ENCODE data around the gene HS3ST2. TPM values are rescaled to one million over a fixed set of nuclear protein-coding genes. Genes with fewer than 3 reads are reported as not detected.

Gene HS3ST2
- total RNA-seq, 1 experiment from 2014 or later: not detected

- ChIA-PET POLR2A (no interaction called here), CTCF (no interaction called here)
- Mint-ChIP-seq H3K36me3 (ENCODE audit: insufficient read depth, unreplicated experiment) (no peaks in the 10 kb centered on the region), H3K9me3 (ENCODE audit: unreplicated experiment) (peaks cover 16% of the 10 kb centered on the region), H3K27ac (ENCODE audit: unreplicated experiment) (no peak overlapping the region), H3K4me1 (ENCODE audit: low read depth, unreplicated experiment) (no peaks in the 10 kb centered on the region), H3K4me3 (ENCODE audit: unreplicated experiment) (no peak overlapping the region), H3K27me3 (ENCODE audit: insufficient read depth, unreplicated experiment) (peaks cover 9% of the 10 kb centered on the region)
- H3K4me3 ChIP-seq (ENCODE audit: low read depth, low read length): no peak overlapping the region
- no peaks in the 10 kb centered on the region for H3K9me3 ChIP-seq
- H3K4me1 ChIP-seq: no peaks in the 10 kb centered on the region
- DNase-seq: no peak
- BruUV-seq (replicated peaks): no TSS peak
- H3K27me3 ChIP-seq (replicated peaks; ENCODE audit: control insufficient read depth, insufficient read depth, low read length): no peaks in the 10 kb centered on the region
- intact Hi-C loops (cut with micrococcal nuclease; ENCODE audit: unreplicated experiment): no loop called here
- TF ChIP-seq, protein P1, sequence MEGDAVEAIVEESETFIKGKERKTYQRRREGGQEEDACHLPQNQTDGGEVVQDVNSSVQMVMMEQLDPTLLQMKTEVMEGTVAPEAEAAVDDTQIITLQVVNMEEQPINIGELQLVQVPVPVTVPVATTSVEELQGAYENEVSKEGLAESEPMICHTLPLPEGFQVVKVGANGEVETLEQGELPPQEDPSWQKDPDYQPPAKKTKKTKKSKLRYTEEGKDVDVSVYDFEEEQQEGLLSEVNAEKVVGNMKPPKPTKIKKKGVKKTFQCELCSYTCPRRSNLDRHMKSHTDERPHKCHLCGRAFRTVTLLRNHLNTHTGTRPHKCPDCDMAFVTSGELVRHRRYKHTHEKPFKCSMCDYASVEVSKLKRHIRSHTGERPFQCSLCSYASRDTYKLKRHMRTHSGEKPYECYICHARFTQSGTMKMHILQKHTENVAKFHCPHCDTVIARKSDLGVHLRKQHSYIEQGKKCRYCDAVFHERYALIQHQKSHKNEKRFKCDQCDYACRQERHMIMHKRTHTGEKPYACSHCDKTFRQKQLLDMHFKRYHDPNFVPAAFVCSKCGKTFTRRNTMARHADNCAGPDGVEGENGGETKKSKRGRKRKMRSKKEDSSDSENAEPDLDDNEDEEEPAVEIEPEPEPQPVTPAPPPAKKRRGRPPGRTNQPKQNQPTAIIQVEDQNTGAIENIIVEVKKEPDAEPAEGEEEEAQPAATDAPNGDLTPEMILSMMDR (IDR thresholded peaks at IDR 0.05; ENCODE audit: insufficient read depth in 1 of 2, low read depth in 1 of 2, low read length in 1 of 2, severe bottlenecking in 1 of 2, unreplicated experiment in 1 of 2): no peak
- no peaks in the 10 kb centered on the region for H3K36me3 ChIP-seq (ENCODE audit: control insufficient read depth, insufficient read depth, low read length)
These were observed 128.8 kb downstream of the HS3ST2 start for GRCh38 chr16:22942811-22943210.

DNA sequence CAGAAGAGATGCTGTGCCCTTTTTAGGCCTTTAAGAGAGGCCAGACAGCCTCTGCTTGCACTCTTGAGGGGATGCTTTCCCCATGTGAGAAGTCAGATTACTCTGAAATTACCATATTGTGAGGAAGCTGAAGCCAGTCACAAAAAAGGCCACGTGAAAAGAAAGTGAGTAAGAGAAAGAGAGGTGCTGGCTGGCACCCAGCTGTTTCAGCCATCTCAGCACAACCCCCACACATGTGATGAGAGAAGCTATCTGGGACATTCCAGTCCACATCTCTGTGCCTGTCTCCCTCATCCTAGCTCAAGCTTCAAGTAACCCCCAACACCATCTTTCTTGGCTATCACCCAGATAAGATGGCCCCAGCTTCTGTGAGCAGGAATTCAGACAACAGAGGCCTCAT, 131.4 kb downstream of the HS3ST2 start:
- POLR2A ChIA-PET: no interaction called here
- intact Hi-C loops (cut with micrococcal nuclease; ENCODE audit: unreplicated experiment): no loop called here

GRCh38 chr16:22946433-22946832, 132.5 kb downstream of the HS3ST2 start:
- POLR2A ChIA-PET: no interaction called here
- H3K27ac Mint-ChIP-seq (ENCODE audit: unreplicated experiment): no peak overlapping the region
- CTCF ChIA-PET: no interaction called here
- DNase-seq: no peak
- Histone ChIP-seq H3K9me3 (no peaks in the 10 kb centered on the region), H3K36me3 (ENCODE audit: control insufficient read depth, insufficient read depth, low read length) (no peaks in the 10 kb centered on the region), H3K27me3 (replicated peaks; ENCODE audit: control insufficient read depth, insufficient read depth, low read length) (no peaks in the 10 kb centered on the region), H3K4me1 (no peaks in the 10 kb centered on the region), H3K4me3 (ENCODE audit: low read depth, low read length) (no peak overlapping the region)
- no TSS peak for BruUV-seq (replicated peaks)
- intact Hi-C loops (cut with micrococcal nuclease; ENCODE audit: unreplicated experiment): no loop called here
- H3K4me1 Mint-ChIP-seq (ENCODE audit: low read depth, unreplicated experiment): no peaks in the 10 kb centered on the region
- H3K4me3 Mint-ChIP-seq (ENCODE audit: unreplicated experiment): no peak overlapping the region
- TF ChIP-seq, protein P1 (IDR thresholded peaks at IDR 0.05; ENCODE audit: insufficient read depth in 1 of 2, low read depth in 1 of 2, low read length in 1 of 2, severe bottlenecking in 1 of 2, unreplicated experiment in 1 of 2): no peak
- no peaks in the 10 kb centered on the region for H3K9me3 Mint-ChIP-seq (ENCODE audit: unreplicated experiment)
- H3K36me3 Mint-ChIP-seq (ENCODE audit: insufficient read depth, unreplicated experiment): no peaks in the 10 kb centered on the region
- H3K27me3 Mint-ChIP-seq (ENCODE audit: insufficient read depth, unreplicated experiment): peaks cover 11% of the 10 kb centered on the region

More for the DNA sequence above, 131.4 kb downstream of the HS3ST2 start:
- Histone ChIP-seq H3K36me3 (ENCODE audit: control insufficient read depth, insufficient read depth, low read length) (no peaks in the 10 kb centered on the region), H3K4me3 (ENCODE audit: low read depth, low read length) (no peak overlapping the region), H3K9me3 (no peaks in the 10 kb centered on the region), H3K4me1 (no peaks in the 10 kb centered on the region), H3K27me3 (replicated peaks; ENCODE audit: control insufficient read depth, insufficient read depth, low read length) (no peaks in the 10 kb centered on the region)
- H3K27me3 Mint-ChIP-seq (ENCODE audit: insufficient read depth, unreplicated experiment): peaks cover 9% of the 10 kb centered on the region
- BruUV-seq (replicated peaks): no TSS peak
- no peak overlapping the region for H3K4me3 Mint-ChIP-seq (ENCODE audit: unreplicated experiment)
- CTCF ChIA-PET: no interaction called here
- peaks cover 2% of the 10 kb centered on the region for H3K9me3 Mint-ChIP-seq (ENCODE audit: unreplicated experiment)
- H3K36me3 Mint-ChIP-seq (ENCODE audit: insufficient read depth, unreplicated experiment): no peaks in the 10 kb centered on the region
- no peak for DNase-seq
- H3K27ac Mint-ChIP-seq (ENCODE audit: unreplicated experiment): no peak overlapping the region
- H3K4me1 Mint-ChIP-seq (ENCODE audit: low read depth, unreplicated experiment): no peaks in the 10 kb centered on the region
- TF ChIP-seq, protein P1 (IDR thresholded peaks at IDR 0.05; ENCODE audit: insufficient read depth in 1 of 2, low read depth in 1 of 2, low read length in 1 of 2, severe bottlenecking in 1 of 2, unreplicated experiment in 1 of 2): no peak

Measured in Caco-2 (cell line).